22Rv1 (cell line): ENCODE data around the gene APPL2.

Experiments
- CTCF ChIP-seq: fragments of 450-650 bp; IDR thresholded peaks from 2 replicates; pipeline ENCODE4 v1.5.1; 2017; ENCODE audit warnings: mild to moderate bottlenecking
- ZFX ChIP-seq: fragments of 450-650 bp; IDR thresholded peaks from 2 replicates; pipeline ENCODE4 v1.6.1; 2017; ENCODE audit warnings: antibody characterized with exemption, borderline replicate concordance

- TF ChIP-seq CTCF (no peak), ZFX (no peak)
Measured at GRCh38 chr12:105262461-105263184, 26.6 kb upstream of the APPL2 start.
